AG20443 (cell line): ENCODE measurements around the gene WDR46.
"Not testable (repeated sequence)": the region's sequence is repeated elsewhere in the genome, so short reads cannot be mapped to it uniquely, and the experiment has no call there.

Source experiments
- DNase-seq: peaks from one replicate; pipeline ENCODE4 v3.0.0; 2012; ENCODE audit warnings: low spot score, mixed read lengths

The WDR46 gene

GRCh38 chr6:33288141-33288920 lies 708 bp downstream of the WDR46 start:
- DNase-seq, result peak; percentile 32

- no peak for DNase-seq
Observed at GRCh38 chr6:33286946-33287914, 1.8 kb downstream of the WDR46 start.

GRCh38 chr6:33285214-33285613 lies 3.8 kb downstream of the WDR46 start:
- DNase-seq, result not testable (repeated sequence)

- no peak for DNase-seq
Observed at GRCh38 chr6:33280539-33280938, 8.5 kb downstream of the WDR46 start.

- DNase-seq, result peak; percentile 52
Observed at GRCh38 chr6:33279971-33280511, 9.0 kb downstream of the WDR46 start.

GRCh38 chr6:33279257-33279695 lies 9.8 kb downstream of the WDR46 start:
- no peak for DNase-seq

- no peak for DNase-seq
Observed at GRCh38 chr6:33278810-33279209, 10.2 kb downstream of the WDR46 start.

GRCh38 chr6:33278392-33278741 lies 10.7 kb downstream of the WDR46 start:
- DNase-seq, result no peak

GRCh38 chr6:33277663-33278391 lies 11.2 kb downstream of the WDR46 start:
- DNase-seq, result peak; percentile 18

- DNase-seq, result peak; percentile 86
Observed at GRCh38 chr6:33276864-33277662, 12.0 kb downstream of the WDR46 start, which contains the start of gene B3GALT4. B3GALT4 (plus strand) TSS chr6:33277123; CDS start chr6:33277420, 297 bp downstream.

- DNase-seq, result no peak
Observed at GRCh38 chr6:33276581-33276863, 12.5 kb downstream of the WDR46 start.

GRCh38 chr6:33275795-33276580 lies 13.1 kb downstream of the WDR46 start:
- not testable (repeated sequence) for DNase-seq

- DNase-seq, result no peak
Observed at GRCh38 chr6:33273924-33274902, 14.8 kb downstream of the WDR46 start.

- DNase-seq, result no peak
Observed at GRCh38 chr6:33273129-33273923, 15.7 kb downstream of the WDR46 start.

GRCh38 chr6:33272275-33273128 lies 16.5 kb downstream of the WDR46 start:
- DNase-seq, result no peak

GRCh38 chr6:33271468-33272274 lies 17.4 kb downstream of the WDR46 start, which contains the start of the genes RPS18 and VPS52:
RPS18 (plus strand) TSS chr6:33272075; CDS start chr6:33272120, 45 bp downstream.
VPS52 (minus strand) TSS chr6:33271876; CDS start chr6:33271675, 201 bp downstream.
- DNase-seq, result peak; percentile 94
